AG09309 (cell line): Measurements from ENCODE around the gene SMIM24.

Experiments used
- DNase-seq: peaks from one replicate; pipeline ENCODE4 v3.0.0-alpha.2; 2010; ENCODE audit warnings: low read depth
- H3K4me3 ChIP-seq: 2 replicates; pipeline ENCODE4 v1.5.1; 2011; ENCODE audit warnings: mild to moderate bottlenecking, low read depth, low read length, moderate library complexity; ENCODE audit not compliant: control insufficient read depth
- CTCF ChIP-seq: IDR thresholded peaks from 2 replicates; pipeline ENCODE4 v1.5.1; 2011; ENCODE audit warnings: mild to moderate bottlenecking, low read depth, low read length, inconsistent platforms; ENCODE audit not compliant: insufficient read depth, control insufficient read depth; ENCODE audit errors: missing control alignments

The SMIM24 gene

GRCh38 chr19:3524904-3525451, 44.7 kb upstream of the SMIM24 start:
- DNase-seq, result no peak
- TF ChIP-seq CTCF, result no peak

GRCh38 chr19:3524078-3524842, 43.9 kb upstream of the SMIM24 start:
- no peak for TF ChIP-seq CTCF
- no peak for DNase-seq
- no peak overlapping the region for H3K4me3 ChIP-seq

More at GRCh38 chr19:3524904-3525451, 44.7 kb upstream of the SMIM24 start:
- H3K4me3 ChIP-seq, result no peak overlapping the region

DNA sequence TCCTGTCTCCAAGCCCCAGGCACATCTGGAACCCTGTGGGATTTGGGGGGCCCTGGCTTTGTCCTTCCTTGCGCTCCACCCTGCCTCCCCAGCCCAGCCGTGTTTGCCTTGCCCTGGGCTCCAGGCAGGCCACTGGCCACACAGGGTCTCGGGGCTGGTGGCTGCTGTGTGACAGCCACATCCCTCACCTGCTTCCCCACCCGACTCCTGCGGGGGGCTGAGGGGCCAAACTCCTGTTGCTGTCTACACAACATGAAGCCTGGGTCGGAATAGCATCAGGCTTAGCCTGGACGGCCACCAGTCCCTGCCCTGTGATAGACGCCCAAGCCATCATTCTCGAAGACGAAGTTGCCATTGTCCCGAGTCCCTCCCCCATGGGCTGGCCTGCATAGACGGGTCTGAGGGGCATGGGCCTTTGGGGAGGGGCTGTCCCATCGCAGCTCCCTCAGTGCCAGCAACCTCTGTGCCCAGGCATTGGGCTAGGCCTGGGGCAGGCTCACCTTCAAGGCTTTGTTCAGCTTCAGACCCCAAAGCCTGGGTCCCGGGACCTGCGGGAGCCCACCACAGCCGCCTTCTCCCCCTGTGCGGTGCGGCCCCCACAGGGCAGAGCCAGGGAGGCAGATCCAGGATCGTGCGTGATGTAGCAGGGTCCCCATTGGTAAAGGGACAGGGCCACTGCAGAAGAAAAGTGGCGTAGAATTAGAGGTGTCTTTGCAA, 43.2 kb upstream of the SMIM24 start:
- TF ChIP-seq CTCF, result no peak
- H3K4me3 ChIP-seq, result no peak overlapping the region
- no peak for DNase-seq

GRCh38 chr19:3522421-3523360, 42.4 kb upstream of the SMIM24 start:
- no peak for DNase-seq
- no peak overlapping the region for H3K4me3 ChIP-seq
- no peak for TF ChIP-seq CTCF

DNA sequence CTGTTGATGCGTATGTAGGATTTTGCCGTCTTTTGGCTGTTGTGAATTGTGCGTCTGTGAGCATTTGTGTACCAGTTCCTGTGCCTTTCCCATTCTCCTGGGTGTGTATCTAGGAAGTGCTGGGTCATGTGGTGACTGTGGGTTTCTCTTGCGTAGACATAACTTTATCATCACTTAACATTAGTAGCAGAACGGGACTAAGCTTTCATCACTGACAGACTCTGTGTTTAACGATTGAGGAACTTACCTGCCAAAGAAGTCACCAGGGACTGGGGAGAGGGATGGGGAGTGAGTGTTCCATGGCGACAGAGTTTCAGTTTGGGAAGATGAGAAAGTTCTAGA, 40.8 kb upstream of the SMIM24 start:
- DNase-seq, result no peak
- no peak for TF ChIP-seq CTCF
- H3K4me3 ChIP-seq, result no peak overlapping the region
